Left kidney (tissue), 8 donors: ENCODE results near the gene CETN1. TPM values are rescaled to one million over a fixed set of nuclear protein-coding genes. Genes with fewer than 3 reads are reported as not detected.

Experiments
- DNase-seq: peaks from one replicate; pipeline ENCODE4 v3.0.0-alpha.2; 2013
- long read RNA-seq, 8 donors: transcript quantifications; one replicate each; lab custom pipeline, GENCODE V29; 2026
- polyA plus RNA-seq: library from polyadenylated mRNA; unstranded; fragments of 120-200 nt; gene quantifications from one replicate; pipeline ENCODE4 v1.2.1, GENCODE V29; 2013; ENCODE audit not compliant: insufficient read length

Gene CETN1
- polyA plus RNA-seq: not detected
- long read RNA-seq, donor 1: 0 reads
- long read RNA-seq, donor 2: 0 reads
- long read RNA-seq, donor 3: 0 reads
- long read RNA-seq, donor 4: 0 reads
- long read RNA-seq, donor 5: 0 reads
- long read RNA-seq, donor 6: 0 reads
- long read RNA-seq, donor 7: 0 reads
- long read RNA-seq, donor 8: 0 reads

DNA sequence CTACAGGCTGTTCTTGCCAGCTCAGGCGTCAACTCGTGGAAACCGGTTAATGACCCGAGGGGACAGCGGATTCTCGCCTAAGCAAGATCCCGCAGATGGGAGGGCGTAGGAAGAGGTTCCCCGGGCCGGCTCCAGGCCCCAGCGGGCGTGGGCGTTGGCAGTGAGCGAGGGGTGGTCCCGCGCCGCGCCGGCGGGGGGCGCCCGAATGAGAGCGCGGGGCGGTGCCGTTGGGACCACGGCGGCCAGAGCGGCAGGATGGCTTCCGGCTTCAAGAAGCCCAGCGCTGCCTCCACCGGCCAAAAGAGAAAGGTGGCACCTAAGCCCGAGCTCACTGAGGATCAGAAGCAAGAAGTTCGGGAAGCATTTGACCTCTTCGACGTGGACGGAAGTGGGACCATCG lies at the start of gene CETN1:
Gene CETN1 (plus strand): TSS at position 227 of the 400 bp plus-strand sequence. CDS start 29 bp downstream, at position 256.
- no peak for DNase-seq

DNA sequence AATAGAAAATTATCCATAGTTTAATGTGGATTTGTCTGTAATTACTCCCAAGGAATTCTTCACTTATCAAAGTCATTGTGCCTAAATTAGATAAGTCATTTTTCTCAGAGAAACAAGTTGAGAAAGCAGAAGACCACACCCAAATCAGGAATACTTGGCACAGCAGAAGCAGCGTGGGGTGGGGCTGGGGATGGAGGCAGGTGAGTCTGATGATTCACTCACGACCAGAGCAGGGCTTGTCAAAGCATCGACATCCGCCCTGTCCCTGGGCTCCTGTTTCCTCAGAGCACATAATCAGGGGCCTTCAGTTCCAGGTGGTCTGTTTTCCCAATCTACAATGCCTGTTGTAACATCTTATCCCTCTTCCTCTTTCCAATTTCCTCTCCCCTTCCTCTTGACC lies 48.2 kb upstream of the CETN1 start:
- no peak for DNase-seq

DNA sequence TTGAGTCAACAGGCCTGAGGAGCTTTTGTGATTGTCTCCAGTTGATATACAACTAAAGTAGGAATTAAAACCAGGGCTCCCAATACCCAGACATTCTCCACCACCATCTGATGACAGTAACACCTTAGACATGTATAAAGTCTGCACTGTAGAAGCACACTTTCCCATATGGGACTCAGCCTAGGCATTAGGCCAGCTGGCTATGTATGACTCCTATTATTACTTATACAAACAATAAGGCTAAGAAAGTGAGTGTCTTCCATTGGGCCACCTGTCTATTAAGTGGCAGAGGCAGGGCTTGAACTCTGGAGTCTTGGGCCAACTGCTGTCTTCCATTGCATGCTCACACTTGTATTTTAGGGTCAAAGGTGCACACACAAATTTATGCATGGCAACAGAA lies 47.5 kb upstream of the CETN1 start:
- DNase-seq: no peak

DNA sequence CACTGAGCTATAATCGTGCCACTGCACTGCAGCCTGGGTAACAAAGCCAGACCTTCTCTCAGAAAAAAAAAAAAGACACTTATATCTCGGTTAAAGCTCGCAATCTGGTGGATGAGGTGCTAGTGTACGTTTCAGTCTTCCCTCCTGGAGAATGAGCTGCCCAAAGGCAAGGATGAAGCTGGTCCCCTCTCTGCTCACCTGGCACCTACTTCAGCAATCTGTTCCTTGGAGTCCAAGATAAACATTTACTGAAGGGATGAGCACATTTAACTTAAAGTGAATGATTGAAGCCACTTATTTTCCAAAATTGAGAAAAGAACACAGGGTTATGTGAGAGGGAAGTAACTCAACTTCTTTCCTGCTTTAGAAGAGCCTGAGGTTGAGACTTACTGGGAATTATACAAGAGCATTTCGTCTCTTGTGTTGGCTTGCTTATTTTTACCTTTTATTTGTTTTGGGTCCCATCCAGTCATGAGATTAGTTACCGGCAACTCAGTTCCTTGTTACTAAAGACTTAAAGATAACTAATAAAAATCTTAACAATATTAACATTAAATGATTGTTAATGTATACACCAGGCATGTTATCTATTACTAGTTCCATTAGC lies 46.1 kb upstream of the CETN1 start:
- no peak for DNase-seq

DNA sequence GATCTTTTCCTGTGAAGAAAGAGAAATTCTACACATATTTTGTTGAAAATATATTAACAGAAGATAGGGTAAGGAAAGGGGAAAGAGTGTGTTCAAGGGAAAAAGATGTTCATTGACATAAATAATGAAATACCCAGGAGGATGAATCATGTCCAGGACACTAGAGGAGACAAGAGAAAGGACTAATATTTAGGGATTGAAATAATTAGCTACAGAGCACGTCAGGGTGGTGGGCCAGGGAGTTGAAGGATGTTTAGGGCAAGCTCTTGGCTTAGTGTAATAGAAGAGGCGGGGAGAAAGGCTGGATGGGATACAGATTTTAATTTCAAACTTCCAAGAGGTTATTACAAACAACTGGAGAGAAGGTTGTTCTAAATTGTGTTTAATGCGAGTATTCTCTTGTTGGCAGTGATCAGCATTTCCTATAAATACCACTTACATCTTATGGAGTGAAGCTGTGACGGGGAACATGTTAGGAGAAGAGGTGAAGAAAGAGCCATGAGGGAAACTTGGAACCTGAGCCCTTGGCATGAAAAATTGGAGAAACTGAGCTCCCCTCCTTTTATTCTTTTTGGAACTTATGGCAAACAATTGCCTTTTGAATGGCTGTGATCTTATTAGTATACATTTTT lies 36.6 kb upstream of the CETN1 start:
- no peak for DNase-seq

DNA sequence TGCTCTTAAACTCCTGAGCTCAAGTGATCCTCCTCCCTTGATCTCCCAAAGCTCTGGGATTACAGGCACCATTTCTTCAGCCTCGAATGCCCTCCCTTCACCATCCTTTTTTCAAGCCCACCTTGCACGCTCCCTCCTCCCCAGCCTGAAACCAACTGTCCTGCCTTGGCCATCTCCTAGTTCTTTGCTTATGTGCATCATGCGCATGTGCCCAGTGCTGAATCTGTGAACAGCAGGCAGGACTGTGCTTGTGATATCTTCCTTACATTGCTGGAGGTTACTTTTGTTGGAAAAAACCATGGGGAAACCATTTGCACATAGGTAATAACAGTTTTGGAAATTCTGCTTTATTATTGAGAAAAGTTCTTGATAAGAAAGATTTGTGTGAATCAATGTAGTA lies 30.2 kb upstream of the CETN1 start:
- DNase-seq: no peak

DNA sequence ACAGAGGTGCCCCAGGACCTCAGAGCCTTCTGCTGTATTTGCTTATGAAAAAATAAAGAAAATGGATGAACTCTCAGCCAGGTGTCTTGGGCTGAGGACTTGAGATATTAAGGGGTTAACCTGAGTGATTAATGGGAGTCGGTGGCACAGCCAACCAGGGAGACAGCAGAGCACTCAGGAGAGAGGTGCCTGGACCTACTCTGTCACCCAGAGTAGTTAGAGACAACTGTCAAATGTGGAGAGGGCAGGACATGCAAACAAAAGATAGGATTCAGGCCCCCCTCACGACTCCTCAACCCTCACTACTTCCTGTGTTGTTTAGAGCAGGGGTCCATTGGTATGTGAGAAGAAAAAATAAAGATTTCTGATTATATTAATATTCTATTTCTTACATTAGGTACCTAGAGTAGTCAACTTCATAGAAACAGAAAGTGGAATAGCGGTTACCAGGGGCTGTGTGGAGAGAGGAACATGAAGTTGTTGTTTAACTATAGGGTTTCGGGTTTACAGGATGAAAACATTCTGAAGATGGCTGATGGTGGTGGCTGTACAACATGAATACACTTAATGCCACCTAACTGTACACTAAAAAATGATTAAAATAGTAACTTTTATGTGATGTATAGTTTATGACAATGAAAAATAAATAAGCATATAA lies 28.6 kb upstream of the CETN1 start:
- no peak for DNase-seq

DNA sequence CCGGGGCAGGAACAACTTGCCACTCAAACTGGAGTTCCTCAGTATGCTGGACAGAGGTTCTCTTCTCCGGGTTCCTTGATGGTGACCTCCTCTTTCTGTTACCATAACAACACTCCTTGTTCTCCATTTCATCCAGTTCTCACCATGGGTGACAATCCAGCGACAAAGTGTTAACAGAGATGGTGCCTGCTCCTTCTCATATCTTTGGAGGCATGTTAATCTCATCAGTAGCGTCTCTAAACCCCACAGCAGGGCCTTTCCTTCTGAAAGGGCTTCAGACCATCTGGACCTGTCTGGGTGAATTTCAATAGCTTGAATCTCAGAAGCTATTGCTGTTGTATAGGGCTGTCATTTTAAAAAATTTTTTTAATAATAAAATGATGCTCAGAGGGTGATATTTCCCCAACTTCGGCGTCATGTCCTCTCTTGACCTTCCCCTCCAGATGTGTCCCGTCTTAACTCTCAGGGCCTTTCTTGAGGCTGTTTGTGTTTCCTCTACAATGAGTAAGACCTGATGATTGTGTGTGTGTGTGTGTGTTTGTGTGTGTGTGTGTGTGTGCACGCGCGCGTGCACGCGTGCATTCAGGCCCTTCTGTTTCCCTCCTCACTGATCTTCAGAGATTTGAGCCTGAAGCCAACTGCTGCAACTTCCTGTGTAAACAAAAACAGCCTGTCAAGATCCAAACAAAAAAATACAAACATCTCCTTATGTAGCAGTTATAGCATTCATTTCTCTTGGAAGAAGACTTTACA lies 24.3 kb upstream of the CETN1 start:
- no peak for DNase-seq

DNA sequence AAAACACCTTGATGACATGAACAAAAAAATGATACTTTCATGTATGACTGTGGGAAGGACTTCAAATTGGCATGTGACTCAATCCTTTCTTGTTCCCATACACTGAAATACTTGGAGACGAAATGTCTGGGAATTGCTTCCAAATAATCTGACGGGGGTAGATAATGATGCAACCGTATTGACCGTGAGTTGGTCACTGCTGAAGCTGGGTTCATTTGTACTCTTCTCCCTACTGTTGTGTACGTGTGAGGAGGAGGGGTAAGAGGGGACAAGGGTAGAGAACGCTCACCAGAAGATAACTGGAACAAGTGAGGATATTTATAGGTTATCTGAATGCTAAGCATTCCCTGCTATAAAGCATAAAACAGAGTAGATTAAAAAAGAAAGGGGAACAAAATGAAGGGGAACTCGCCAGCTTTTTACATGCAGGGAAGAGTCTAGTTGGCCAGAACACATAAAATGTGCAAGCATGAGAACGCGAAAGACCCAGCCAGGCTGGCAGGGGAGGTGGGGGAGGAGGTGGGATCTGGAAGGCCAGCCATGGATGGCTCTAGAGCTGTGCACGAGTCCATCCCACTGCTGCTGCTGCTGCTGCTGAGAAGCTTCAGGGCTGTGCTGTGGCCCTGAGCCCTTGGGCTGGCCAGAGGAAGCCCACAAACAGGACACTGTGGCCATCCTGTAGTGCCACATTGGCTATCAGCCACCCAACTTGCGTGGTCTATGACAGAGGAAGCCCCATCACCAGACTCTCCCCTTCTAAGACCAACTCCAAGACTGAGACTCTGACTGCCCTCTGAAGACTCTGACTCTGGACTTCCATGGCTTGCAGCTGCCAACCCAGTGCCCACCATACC lies 15.2 kb upstream of the CETN1 start:
- no peak for DNase-seq

DNA sequence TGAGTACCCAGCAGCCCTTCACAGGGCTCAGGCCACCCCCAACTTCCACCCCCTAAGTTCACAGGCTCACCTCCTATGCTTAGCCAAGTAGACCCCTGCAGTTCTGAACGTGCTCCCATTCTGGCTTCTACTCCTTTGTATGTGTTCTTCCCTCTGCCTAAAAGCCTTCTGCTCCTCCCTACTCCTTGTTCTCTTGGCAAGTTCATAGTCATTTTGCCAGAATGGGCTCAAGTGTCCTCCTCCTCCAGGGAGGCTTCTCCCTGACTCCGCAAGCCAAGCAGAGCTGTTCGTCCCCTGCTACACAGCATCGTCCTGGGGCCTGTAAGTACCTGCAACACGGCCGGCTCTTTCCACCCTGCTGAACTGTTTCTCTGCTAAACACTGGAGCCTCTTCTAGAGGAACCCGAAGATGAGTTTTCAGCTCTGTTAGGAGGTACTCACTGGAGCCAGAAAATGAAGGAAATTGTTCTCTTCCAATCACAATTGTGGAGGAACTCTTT lies 14.6 kb upstream of the CETN1 start:
- DNase-seq: no peak

DNA sequence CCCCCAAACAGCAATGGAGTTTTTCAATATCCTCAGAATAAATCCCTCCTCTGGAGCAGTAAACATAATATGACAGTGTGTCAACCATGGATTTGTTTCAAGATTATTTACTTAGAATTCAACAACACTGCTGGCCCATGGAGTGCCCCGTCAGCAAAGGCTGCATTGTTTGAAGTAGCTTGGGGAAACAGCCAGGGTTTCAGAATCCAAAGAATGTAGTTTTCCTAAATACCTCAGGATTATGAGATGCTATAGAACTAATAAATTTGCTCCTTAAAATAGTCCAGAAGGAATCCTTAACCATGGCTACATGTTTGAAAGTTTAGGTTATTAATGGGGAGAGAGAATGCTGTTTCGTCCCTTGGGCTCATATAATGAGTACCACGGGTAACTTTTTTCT lies 13.1 kb upstream of the CETN1 start:
- DNase-seq: no peak

DNA sequence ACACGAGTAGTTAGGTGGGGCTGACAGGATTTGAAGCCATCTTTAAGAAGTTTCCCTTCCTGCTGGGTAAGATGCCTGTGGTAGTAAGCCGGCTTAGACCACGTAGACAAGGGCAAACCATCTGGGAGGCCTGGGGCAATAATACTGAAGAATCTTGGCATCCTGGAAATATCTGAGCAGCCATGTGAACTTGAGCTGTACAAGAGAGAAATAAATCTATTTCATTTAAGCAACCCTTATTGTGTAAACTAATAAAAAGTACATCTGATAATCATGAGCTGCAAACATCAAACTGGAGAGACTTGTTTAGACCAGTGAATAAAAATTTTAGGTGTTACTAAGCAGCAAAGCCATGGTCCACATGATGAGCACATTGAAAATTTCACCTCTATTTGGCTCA lies 11.4 kb upstream of the CETN1 start:
- no peak for DNase-seq

DNA sequence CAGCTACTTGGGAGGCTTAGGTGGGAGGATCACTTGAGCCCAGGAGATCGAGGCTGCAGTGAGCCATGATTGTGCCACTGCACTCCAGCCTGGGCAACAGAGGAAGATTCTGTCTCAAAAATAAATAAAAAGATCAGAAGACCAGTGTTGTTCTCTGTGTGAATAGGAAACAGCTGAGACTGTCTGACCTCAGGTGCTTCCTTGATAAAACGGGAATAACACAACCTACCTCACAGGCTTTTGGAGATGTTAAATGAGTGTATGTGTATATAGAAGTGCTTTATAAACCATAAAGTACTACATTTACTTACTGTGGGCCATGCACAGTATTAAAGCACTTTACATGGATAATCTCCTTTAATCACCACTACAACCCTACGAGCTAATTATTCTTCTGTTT lies 9.9 kb upstream of the CETN1 start:
- DNase-seq: no peak

DNA sequence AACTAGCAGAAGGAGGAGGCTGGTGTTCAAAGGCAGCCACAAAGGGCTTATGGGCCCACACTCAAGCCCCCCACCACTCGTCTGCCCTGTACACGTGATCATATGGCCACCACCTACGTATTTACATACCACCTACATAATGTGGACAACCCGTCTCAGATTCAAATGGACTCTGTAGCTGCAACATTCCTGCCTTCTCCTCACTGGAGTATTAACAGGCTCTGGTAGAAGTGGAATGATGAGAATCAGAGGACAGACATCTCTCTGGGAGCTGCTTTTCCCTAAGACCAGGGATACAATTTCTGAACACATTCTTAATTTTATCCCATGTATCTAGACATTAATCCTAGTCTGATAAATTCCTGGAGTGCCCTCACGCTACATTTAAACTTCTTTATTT lies 9.5 kb upstream of the CETN1 start:
- no peak for DNase-seq

DNA sequence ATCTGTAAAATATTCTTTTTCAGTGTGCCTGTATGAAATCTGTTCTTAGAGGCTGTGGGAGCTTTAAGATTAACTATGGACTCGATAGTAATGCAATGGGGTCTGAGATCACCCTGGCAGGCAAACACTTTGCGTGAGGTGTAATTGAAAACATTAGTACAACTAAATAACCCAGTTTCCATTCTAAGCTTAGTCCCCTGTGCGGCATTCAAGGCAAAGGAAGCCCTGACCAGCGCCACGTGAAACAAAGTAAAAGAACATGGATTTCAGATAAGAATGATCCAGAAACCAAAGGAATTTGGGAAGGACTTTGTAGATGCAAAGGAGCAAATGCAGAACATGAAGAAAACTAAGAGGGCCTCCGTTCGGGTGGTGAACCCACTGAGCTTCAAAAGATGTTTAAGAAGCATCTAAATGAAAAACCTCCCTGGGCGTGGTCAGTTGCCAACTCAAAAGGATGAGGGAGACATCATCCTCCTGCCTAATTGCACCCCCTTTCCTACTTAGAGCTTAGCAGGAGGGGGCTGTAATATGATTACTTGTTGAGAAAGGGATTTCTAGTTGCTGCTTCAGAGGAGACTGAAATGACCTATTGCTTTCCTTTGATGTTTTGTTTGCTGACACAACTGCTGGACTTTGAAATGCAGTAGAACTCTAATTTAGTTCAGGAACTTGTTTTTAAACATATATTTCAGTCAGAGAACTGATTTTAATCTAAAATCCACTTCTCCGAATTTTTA lies 7.9 kb upstream of the CETN1 start:
- peak; percentile 53 for DNase-seq

DNA sequence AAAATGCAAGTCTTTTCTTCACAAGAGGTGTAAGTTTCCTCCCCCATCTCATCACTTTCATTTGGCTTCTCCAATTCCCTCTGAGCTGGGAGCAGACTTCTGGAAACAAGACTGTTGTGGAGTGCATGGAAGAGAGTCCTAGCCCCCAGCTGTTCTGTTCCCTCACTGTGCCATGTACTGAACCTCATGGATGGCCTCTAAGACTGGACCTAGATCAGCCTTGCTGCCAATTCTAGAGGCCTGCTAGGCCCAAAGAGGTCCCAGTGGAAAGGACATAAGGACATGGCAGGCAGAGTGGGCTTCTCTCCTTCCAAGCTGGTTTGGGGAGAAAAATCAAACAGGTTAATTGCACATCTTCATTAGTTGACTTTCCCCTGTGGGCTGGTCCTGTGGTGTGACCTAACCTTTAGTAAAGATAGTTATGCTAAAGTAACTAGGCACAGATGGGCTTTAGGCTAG lies 7.3 kb upstream of the CETN1 start:
- no peak for DNase-seq

DNA sequence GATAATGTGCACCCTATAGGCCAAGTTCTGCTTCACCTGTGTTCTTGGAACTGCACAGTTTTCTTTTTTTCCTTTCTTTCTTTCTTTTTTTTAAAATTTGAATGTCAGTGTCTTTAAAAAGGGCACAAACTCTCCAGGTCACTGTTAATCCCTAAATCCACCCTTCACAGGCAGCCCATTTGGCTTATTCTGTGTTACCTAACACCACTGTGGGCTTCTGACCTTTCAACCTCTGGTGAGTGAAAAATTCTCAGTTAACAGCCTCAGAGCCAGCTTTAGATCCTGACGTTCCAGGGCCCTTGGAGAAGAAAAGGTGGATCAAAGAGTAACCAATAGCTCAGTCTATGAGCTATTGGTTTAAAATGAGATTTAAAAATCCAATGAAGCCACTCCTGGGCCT lies 6.8 kb upstream of the CETN1 start:
- DNase-seq: no peak

DNA sequence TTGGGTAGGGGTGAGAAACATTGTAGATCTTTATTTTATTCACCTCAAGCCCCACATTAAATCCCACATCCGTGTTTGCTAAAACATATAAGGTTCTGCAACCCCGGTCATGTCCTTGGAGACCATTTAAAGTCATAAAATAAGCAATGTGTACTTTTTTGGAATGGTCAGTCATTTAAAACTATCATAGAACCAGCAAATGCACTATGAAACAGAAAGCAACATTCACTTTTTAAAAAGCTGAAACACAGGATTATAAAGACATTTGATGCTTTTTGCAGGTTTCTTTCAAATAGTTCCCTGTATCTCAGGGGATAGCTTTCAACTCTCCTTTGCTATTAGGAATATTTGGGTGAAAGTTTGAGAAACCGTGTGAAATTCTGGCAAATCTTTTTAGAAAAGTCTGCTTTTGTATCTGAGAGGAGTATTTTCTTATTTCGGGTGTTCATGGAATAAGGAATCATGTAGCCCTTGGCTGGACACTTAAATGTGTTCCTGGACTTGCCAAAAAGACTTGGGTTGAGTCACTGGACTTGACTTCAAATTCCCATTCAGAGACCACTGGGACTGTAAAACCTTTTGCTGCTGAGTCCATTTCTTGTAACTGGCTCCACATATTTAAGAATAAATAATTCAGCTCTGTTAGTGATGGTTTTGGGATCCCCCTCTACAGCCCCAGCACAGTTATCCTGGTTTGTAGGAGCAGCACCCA lies 5.9 kb upstream of the CETN1 start:
- DNase-seq: no peak

DNA sequence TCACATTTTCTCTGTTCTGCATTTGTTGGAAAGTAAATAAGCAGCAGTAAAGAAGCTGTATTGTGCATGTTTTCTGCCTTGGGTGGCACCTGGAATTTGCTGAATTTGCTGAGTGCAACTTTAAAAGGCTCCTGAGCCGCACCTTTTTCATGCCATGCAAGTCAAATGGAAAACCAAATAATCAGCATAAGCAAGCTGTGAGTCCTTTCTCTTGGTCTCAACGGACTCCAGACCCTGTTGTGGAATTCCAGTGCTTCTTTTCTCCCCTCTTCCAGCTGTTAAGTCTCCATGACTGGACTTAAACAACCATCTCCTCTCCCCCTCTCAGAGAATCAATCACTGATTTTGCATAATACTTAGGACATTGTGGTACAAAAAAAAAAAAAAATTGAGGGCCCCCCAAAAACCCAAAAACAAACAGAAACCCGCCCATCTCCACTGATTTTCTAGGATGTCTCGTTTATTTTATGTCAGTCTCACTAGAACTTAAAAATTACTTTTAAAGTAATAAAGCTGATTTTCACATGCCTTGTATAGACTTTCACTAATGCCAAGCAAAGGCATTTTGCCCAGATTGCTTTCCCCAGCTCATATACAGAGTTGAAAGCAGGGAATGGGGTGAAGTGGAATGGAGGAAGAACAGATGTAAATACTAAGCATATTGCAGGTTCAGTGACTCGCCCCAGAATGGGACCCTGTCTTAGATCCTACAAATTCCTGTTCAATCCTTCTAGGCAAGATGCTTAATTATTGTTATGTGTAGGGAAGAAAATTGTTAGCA lies 5.1 kb upstream of the CETN1 start:
- DNase-seq: no peak
